ENCODE data around the gene FAM120C. TPM values are rescaled to one million over a fixed set of nuclear protein-coding genes. Genes with fewer than 3 reads are reported as not detected.

The FAM120C gene
- total and polyA plus RNA-seq, 2 of the 4 experiments (the other 2 are of a cell fraction) = 3.4 to 3.6 TPM

GRCh38 chrX:54048412-54048811 is 134.6 kb downstream of the FAM120C start:
- ChIA-PET POLR2A (ENCODE audit: unreplicated experiment) (interaction anchor here (0.6 kb wide), 1 partner anchor 28 kb away, joined by 3 read pairs; no protein-coding TSS in a partner anchor), CTCF (no interaction called here)
- no peaks in the 10 kb centered on the region for H3K36me3 ChIP-seq (ENCODE audit: control insufficient read depth, insufficient read depth, low read length)
- H3K14ac ChIP-seq (replicated peaks; ENCODE audit: low read depth, low read length) = no peak overlapping the region
- H4K8ac ChIP-seq (ENCODE audit: low read depth in 2 of 2, low read length in 2 of 2) = no peak overlapping the region
- no peak overlapping the region for H3K23ac ChIP-seq (ENCODE audit: low read depth, low read length)
- DNase-seq = no peak
- BruUV-seq (replicated peaks) = no TSS peak
- H4K20me1 ChIP-seq (ENCODE audit: insufficient read depth, low read length) = no peaks in the 10 kb centered on the region
- in situ Hi-C loops (cut with MboI; ENCODE audit: low sequenced_read_pairs) (loop anchor here (25.0 kb wide), 1 partner anchor 389 kb away; the partner anchor contains the start of gene TSR2), dilution Hi-C loops (cut with HindIII; ENCODE audit: low sequenced_read_pairs, unreplicated experiment) (no loop called here), intact Hi-C loops (cut with micrococcal nuclease) (no loop called here)
- TF ChIP-seq MAFK (IDR thresholded peaks at IDR 0.05; ENCODE audit: low read depth, low read length) (peak; percentile 88), CEBPB (IDR thresholded peaks at IDR 0.05; ENCODE audit: low read depth, low read length) (no peak)
- no peak overlapping the region for H2AK5ac ChIP-seq (ENCODE audit: low read depth, low read length)
- no peak overlapping the region for H2AK9ac ChIP-seq (replicated peaks; ENCODE audit: low read depth, low read length, poor library complexity)
- H3K27ac ChIP-seq (ENCODE audit: insufficient read depth, low read length) = no peak overlapping the region
- no peaks in the 10 kb centered on the region for H3K27me3 ChIP-seq (ENCODE audit: control insufficient read depth, insufficient read depth, low read length)
- no peak overlapping the region for H3K4me2 ChIP-seq (ENCODE audit: low read depth, low read length)
- no peak overlapping the region for H2AFZ ChIP-seq (replicated peaks; ENCODE audit: low read length, poor library complexity)
- H3K4ac ChIP-seq (ENCODE audit: low read depth, low read length) = no peak overlapping the region
- no peak overlapping the region for H3K56ac ChIP-seq (ENCODE audit: extremely low read depth, insufficient read depth, low read length)
- ATAC-seq (ENCODE audit: low read depth) = no peak
- no peak overlapping the region for H3K18ac ChIP-seq (ENCODE audit: low read depth, low read length)
- no CpG with 5 or more reads among the region's 1 CpG for WGBS, 2 experiments (ENCODE audit: extremely low coverage in 2 of 2, insufficient read length in 1 of 2)
- H3K79me1 ChIP-seq (ENCODE audit: low read depth in 1 of 2, low read length in 2 of 2) = peaks cover 0 to 6% of the 10 kb centered on the region in 2 experiments; a peak in 1 of 4 replicates
- H3K9me3 ChIP-seq (ENCODE audit: control insufficient read depth, insufficient read depth, low read length) = no peaks in the 10 kb centered on the region
- H4K5ac ChIP-seq (ENCODE audit: low read depth, low read length) = no peak overlapping the region
- no peak overlapping the region for H2BK15ac ChIP-seq (ENCODE audit: low read depth, low read length)
- 0 out of 2 replicates have a peak, but pooled peaks cover 4% of the 10 kb centered on the region for H3K9me1 ChIP-seq (ENCODE audit: insufficient read depth, low read length)
- H2BK5ac ChIP-seq (ENCODE audit: low read depth, low read length, poor library complexity, severe bottlenecking) = no peak overlapping the region
- H4K91ac ChIP-seq (ENCODE audit: insufficient read depth, low read depth, low read length) = no peak overlapping the region
- no peak overlapping the region for H2BK120ac ChIP-seq (ENCODE audit: low read depth, low read length)
- H2BK20ac ChIP-seq (ENCODE audit: low read depth, low read length) = no peak overlapping the region
- H3K4me1 ChIP-seq (ENCODE audit: control insufficient read depth, insufficient read depth, low read length) = no peaks in the 10 kb centered on the region; the same call in 1 of the 2 replicates
- no peak overlapping the region for H3K4me3 ChIP-seq (ENCODE audit: insufficient read depth, low read depth, low read length)
- no peak overlapping the region for H3K9ac ChIP-seq (ENCODE audit: low read depth, low read length)

All from IMR-90 (cell line).